ENCODE results near the gene GTSE1.

DNA sequence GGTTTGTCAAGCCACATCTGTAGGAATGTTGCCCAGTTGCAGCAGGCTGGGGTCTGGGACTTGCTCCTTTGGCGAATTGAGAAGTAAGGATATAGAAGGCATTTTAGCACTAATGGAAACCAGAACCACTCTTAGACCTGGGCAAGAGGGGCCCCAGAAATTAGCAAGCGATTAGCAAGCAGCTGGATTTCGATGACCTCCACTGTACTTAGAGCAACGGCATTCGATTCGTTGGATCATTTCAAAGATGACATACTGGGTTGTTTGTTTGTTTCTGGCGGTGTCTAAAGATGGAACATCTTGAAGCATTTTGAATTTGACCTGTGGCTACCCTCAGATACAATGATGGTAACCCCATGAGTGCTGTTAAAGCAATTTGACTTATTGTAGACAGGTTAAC is 45.4 kb upstream of the GTSE1 start:
- TF ChIP-seq EZH2 (IDR thresholded peaks at IDR 0.05; ENCODE audit: insufficient read depth, poor library complexity, severe bottlenecking) (no peak), EZH2phosphoT487 (IDR thresholded peaks at IDR 0.05; ENCODE audit: insufficient read depth, low read depth) (no peak)
